K562 (cell line): ENCODE measurements around the gene SLC5A10. TPM values are rescaled to one million over a fixed set of nuclear protein-coding genes. Genes with fewer than 3 reads are reported as not detected.

Experiments used
- ATAC-seq: fragments of 200-7000 bp; cut with Tn5 transposase; 3 replicates; pipeline ENCODE4 v1.9.1; 2020; ENCODE audit warnings: moderate library complexity
- BruUV-seq: library from RNA; stranded (reverse); fragments of 400-500 nt; replicated peaks from 2 replicates; lab custom pipeline; 2021; lab: Mats Ljungman, UMichigan
- CTCF ChIA-PET: fragments of 300-600 bp; formaldehyde crosslinking; extraction: SDS; loops from one replicate; lab custom pipeline; 2021; ENCODE audit warnings: low intra/inter-chr PET ratio; lab: Yijun Ruan, JAX
- POLR2A ChIA-PET: fragments of 300-600, 350-650 bp; sonication (Branson Sonifier 250); formaldehyde crosslinking; extraction: SDS; loops from one replicate; lab custom pipeline; 2021; ENCODE audit warnings: antibody characterized with exemption, inconsistent platforms; lab: Yijun Ruan, JAX
- DNase-seq, 4 experiments: peaks; one replicate each; pipeline versions ENCODE4 v3.0.0 to v3.0.0-alpha.2; 2011 to 2018; ENCODE audit warnings: low spot score in 3 of 4, mixed read lengths in 3 of 4; ENCODE audit errors: extremely low read depth in 1 of 4
- FAIRE-seq: peaks from 2 replicates; lab custom pipeline; 2011; peaks lifted over from hg19 to GRCh38; lab: Jason Lieb, UNC
- H2AFZ ChIP-seq: 2 replicates; pipeline ENCODE4 v1.6.0; 2011; ENCODE audit warnings: low read depth, low read length, control low read depth, inconsistent platforms
- H3K27ac ChIP-seq: fragments of 200-600 bp; 3 replicates; pipeline ENCODE4 v1.8.0; 2011; ENCODE audit warnings: low read depth, mild to moderate bottlenecking, control low read depth, inconsistent platforms, low read length, moderate library complexity, mixed read lengths; ENCODE audit errors: extremely low read depth
- H3K27me3 ChIP-seq, 2 experiments: fragments of 300-600 bp in 1 of 2; 2 replicates in 1 of 2; 3 replicates in 1 of 2; pipeline versions ENCODE4 v1.6.0 to v1.8.0; 2011; ENCODE audit warnings: inconsistent platforms in 2 of 2, low read length in 2 of 2, mild to moderate bottlenecking in 1 of 2, mixed read lengths in 1 of 2, moderate library complexity in 1 of 2; ENCODE audit not compliant: control insufficient read depth in 2 of 2, insufficient read depth in 2 of 2
- H3K36me3 ChIP-seq: fragments of 300-600 bp; 3 replicates; pipeline ENCODE4 v1.8.0; 2011; ENCODE audit warnings: mild to moderate bottlenecking, low read length, inconsistent platforms; ENCODE audit not compliant: control insufficient read depth, insufficient read depth
- H3K4me1 ChIP-seq, 2 experiments: fragments of 200-600 bp in 1 of 2; replicated peaks in 1 of 2; 2 replicates in 1 of 2; 3 replicates in 1 of 2; pipeline versions ENCODE4 v1.5.1 to v1.8.0; 2011; ENCODE audit warnings: inconsistent platforms in 2 of 2, low read length in 2 of 2, mild to moderate bottlenecking in 1 of 2, mixed read lengths in 1 of 2, moderate library complexity in 1 of 2; ENCODE audit not compliant: control insufficient read depth in 2 of 2, insufficient read depth in 2 of 2
- H3K4me2 ChIP-seq: 2 replicates; pipeline ENCODE4 v1.6.1; 2011; ENCODE audit warnings: low read length, control low read depth, inconsistent platforms, mixed read lengths; ENCODE audit not compliant: insufficient read depth
- H3K4me3 ChIP-seq: fragments of 200-600 bp; sonication (generic), shearing (Covaris generic); 2 replicates; pipeline ENCODE4 v1.5.1; 2016; ENCODE audit warnings: control low read depth, inconsistent platforms
- H3K79me2 ChIP-seq: fragments of 200-600 bp; 3 replicates; pipeline ENCODE4 v1.8.0; 2011; ENCODE audit warnings: low read length, inconsistent platforms; ENCODE audit not compliant: control insufficient read depth, insufficient read depth
- H3K9ac ChIP-seq, 2 experiments: 2 replicates each; pipeline versions ENCODE4 v1.6.0 to v1.6.1; 2011; ENCODE audit warnings: low read depth in 2 of 2, low read length in 2 of 2, control low read depth in 1 of 2, inconsistent platforms in 1 of 2, mild to moderate bottlenecking in 1 of 2, mixed read lengths in 1 of 2; ENCODE audit not compliant: insufficient read depth in 1 of 2
- H3K9me1 ChIP-seq: one replicate; pipeline ENCODE4 v1.6.0; 2011; ENCODE audit warnings: inconsistent platforms, mild to moderate bottlenecking, low read length, moderate library complexity; ENCODE audit not compliant: control insufficient read depth, insufficient read depth
- H3K9me3 ChIP-seq: replicated peaks from 2 replicates; pipeline ENCODE4 v1.5.1; 2011; ENCODE audit warnings: low read depth, low read length, inconsistent platforms; ENCODE audit not compliant: control insufficient read depth, insufficient read depth
- H4K20me1 ChIP-seq: replicated peaks from 2 replicates; pipeline ENCODE4 v1.6.1; 2011; ENCODE audit warnings: low read length, inconsistent platforms, mixed read lengths; ENCODE audit not compliant: control insufficient read depth, insufficient read depth
- ATF3 ChIP-seq, 2 experiments: fragments of 450-650 bp in 1 of 2; sonication (generic) in 1 of 2; formaldehyde crosslinking in 1 of 2; IDR thresholded peaks in 1 of 2; conservative IDR thresholded peaks in 1 of 2; 2 replicates each; pipeline versions ENCODE4 v1.6.1 to v1.8.1; 2016 to 2023; ENCODE audit warnings: mild to moderate bottlenecking in 2 of 2, moderate library complexity in 2 of 2, inconsistent platforms in 1 of 2, missing genetic modification reagents in 1 of 2
- CBFA2T2 ChIP-seq: fragments of 450-650 bp; conservative IDR thresholded peaks from 2 replicates; pipeline ENCODE4 v1.6.1; 2017; ENCODE audit warnings: mild to moderate bottlenecking
- DEAF1 ChIP-seq: fragments of 450-650 bp; formaldehyde crosslinking; IDR thresholded peaks from 2 replicates; pipeline ENCODE4 v1.4.0; 2020; ENCODE audit warnings: mild to moderate bottlenecking, moderate library complexity
- ESRRA ChIP-seq: fragments of 450-650 bp; IDR thresholded peaks from 2 replicates; pipeline ENCODE4 v1.6.1; 2014; ENCODE audit warnings: low read depth, mild to moderate bottlenecking, moderate library complexity, borderline replicate concordance
- HMG20B ChIP-seq: fragments of 250-450 bp; sonication (Bioruptor Pico); IDR thresholded peaks from 2 replicates; pipeline ENCODE4 v1.5.0; 2021; ENCODE audit warnings: mild to moderate bottlenecking
- IRF2 ChIP-seq: sonication (generic); formaldehyde crosslinking; IDR thresholded peaks from 2 replicates; pipeline ENCODE4 v1.8.1; 2022; ENCODE audit warnings: mild to moderate bottlenecking, missing genetic modification reagents
- NCOR1 ChIP-seq: fragments of 450-650 bp; IDR thresholded peaks from 2 replicates; pipeline ENCODE4 v1.6.1; 2016; ENCODE audit warnings: mild to moderate bottlenecking, moderate library complexity
- TRIM28 ChIP-seq: fragments of 450-650 bp; IDR thresholded peaks from 2 replicates; pipeline ENCODE4 v1.6.1; 2017
- ZFP91 ChIP-seq: sonication (generic); formaldehyde crosslinking; IDR thresholded peaks from 2 replicates; pipeline ENCODE4 v1.8.0; 2022; ENCODE audit warnings: mild to moderate bottlenecking, missing genetic modification reagents
- ZNF347 ChIP-seq: fragments of 450-650 bp; formaldehyde crosslinking; IDR thresholded peaks from 2 replicates; pipeline ENCODE4 v1.4.0; 2020; ENCODE audit warnings: low read depth, mild to moderate bottlenecking, moderate library complexity
- ZNF592 ChIP-seq: fragments of 450-650 bp; IDR thresholded peaks from 2 replicates; pipeline ENCODE4 v1.6.1; 2017; ENCODE audit warnings: antibody characterized with exemption, mild to moderate bottlenecking
- WGBS: fragments of 100-300 bp; shearing (Covaris generic); methylation state at CpG from one replicate; pipeline ENCODE4 v1.1.6; 2016; ENCODE audit warnings: low coverage, mixed read lengths; ENCODE audit not compliant: insufficient coverage; ENCODE audit errors: missing lambda C conversion rate; 5-methylcytosine and 5-hydroxymethylcytosine counted together
- in situ Hi-C: fragments of 300-500 bp; cut with MboI; formaldehyde crosslinking; loops from 4 replicates; pipeline ENCODE4 v1.15.0; 2018; ENCODE audit warnings: inconsistent platforms, mixed read lengths
- intact Hi-C: fragments of 100-400 bp; cut with micrococcal nuclease; formaldehyde crosslinking; loops from 2 replicates; pipeline ENCODE4 v1.14.2; 2022
- polyA plus RNA-seq, 8 experiments: library from polyadenylated mRNA; depleted of rRNA in 4 of 8; stranded (reverse) in 5 of 8; unstranded in 3 of 8; fragments of >200 nt; fragmentation: Nextera tagmentation in 2 of 8; fragmentation: Illumina TruSeq in 1 of 8; extraction: Ambion mirVana in 2 of 8; extraction: Trizol in 1 of 8; gene quantifications; 2 replicates each; pipeline versions ENCODE4 v1.2.1 to v1.2.3, GENCODE V29; 2011 to 2014; ENCODE audit warnings: inconsistent platforms in 1 of 8, missing spikeins in 1 of 8
- total RNA-seq, 7 experiments: library from RNA; depleted of rRNA in 6 of 7; stranded (reverse); fragments of >200 nt in 6 of 7; fragmentation: Illumina TruSeq in 2 of 7; extraction: Trizol in 2 of 7; gene quantifications; 2 replicates each; pipeline versions ENCODE4 v1.2.1 to v1.2.3, GENCODE V29; 2011 to 2021; ENCODE audit warnings: low replicate concordance in 1 of 7

The SLC5A10 gene
- total and polyA plus RNA-seq, 9 of the 15 experiments (the other 6 are each of a cell fraction or from before 2014, with no cell fraction given) = 0.03 to 0.09 (median 0.03) TPM; not detected in 5

GRCh38 chr17:18996458-18996857 lies 44.5 kb downstream of the SLC5A10 start (continued):
- TF ChIP-seq ZFP91 (CRISPR knock-in tag) = no peak
- TF ChIP-seq, all 486 proteins: peak for 0

GRCh38 chr17:18997650-18998196 lies 45.8 kb downstream of the SLC5A10 start:
- H3K9me1 ChIP-seq = peaks cover 3% of the 10 kb centered on the region
- peak; percentile 52 for FAIRE-seq
- no peak overlapping the region; the same call in 1 of the 2 replicates for H3K4me2 ChIP-seq
- no peaks in the 10 kb centered on the region for H3K9me3 ChIP-seq
- H3K36me3 ChIP-seq = peaks cover 21% of the 10 kb centered on the region; the same call in 2 of the 3 replicates
- peaks cover 3% of the 10 kb centered on the region; the same call in 1 of the 3 replicates for H3K79me2 ChIP-seq
- H2AFZ ChIP-seq = no peak overlapping the region
- no peak overlapping the region for H3K27ac ChIP-seq
- H3K4me1 ChIP-seq = peaks cover 24 to 45% of the 10 kb centered on the region in 2 experiments; a peak in 4 of 5 replicates
- DNase-seq = peak; percentile 39 to 46 (median 40)
- POLR2A ChIA-PET = interaction anchor here (0.5 to 1.8 kb wide), 3 partner anchors 12 to 24 kb away, joined by 4 to 5 read pairs (median 5); no protein-coding TSS in a partner anchor
- 0 out of 4 replicates have a peak overlapping the region, but pooled peaks of 1 of the 2 experiments have one; percentile 71 for H3K9ac ChIP-seq
- BruUV-seq = no TSS peak
- peaks cover 23% of the 10 kb centered on the region for H4K20me1 ChIP-seq
- CTCF ChIA-PET = no interaction called here
- intact Hi-C loops = no loop called here
- in situ Hi-C loops = no loop called here
- ATAC-seq = peak; percentile 58; the same call in 2 of the 3 replicates
- H3K4me3 ChIP-seq = no peak overlapping the region
- H3K27me3 ChIP-seq = no peaks in the 10 kb centered on the region
- WGBS = 39% methylated on average over 4 of the region's 6 CpGs
- TF ChIP-seq CBFA2T2 (peak; percentile 80), ZNF347 (CRISPR knock-in tag) (no peak), NCOR1 (peak; percentile 69), ZNF592 (no peak), ATF3 (IDR thresholded peaks at IDR 0.05) (no peak), ATF3 (CRISPR knock-in tag; conservative IDR thresholded peaks at IDR 0.05) (no peak), IRF2 (no peak), DEAF1 (CRISPR knock-in tag) (no peak), ESRRA (no peak), HMG20B (CRISPR knock-in tag) (no peak), TRIM28 (no peak)
